CD14-positive monocyte (primary cell): Measurements from ENCODE around the gene MTNR1B. TPM values are rescaled to one million over a fixed set of nuclear protein-coding genes. Genes with fewer than 3 reads are reported as not detected.

ENCODE experiments used
- DNase-seq, 3 donors: peaks; one replicate each; pipeline ENCODE4 v3.0.0-alpha.2; 2011 to 2022
- H2AFZ ChIP-seq: 2 replicates; pipeline ENCODE4 v1.6.0; 2012; ENCODE audit warnings: mild to moderate bottlenecking, low read depth, low read length, inconsistent platforms; ENCODE audit not compliant: insufficient read depth, poor library complexity, severe bottlenecking
- H3K27ac ChIP-seq, 2 donors: 1 replicate in 1 of 2; 2 replicates in 1 of 2; pipeline ENCODE4 v1.5.1; 2012 to 2013; ENCODE audit warnings: low read length in 2 of 2, control low read depth in 1 of 2, inconsistent platforms in 1 of 2, low read depth in 1 of 2, mild to moderate bottlenecking in 1 of 2
- H3K27me3 ChIP-seq, 2 donors: one replicate each; pipeline versions ENCODE4 v1.6.0 to v1.6.1; 2011 to 2013; ENCODE audit warnings: low read length in 2 of 2; ENCODE audit not compliant: control insufficient read depth in 2 of 2, insufficient read depth in 2 of 2
- H3K36me3 ChIP-seq, 2 donors: replicated peaks in 1 of 2; 1 replicate in 1 of 2; 2 replicates in 1 of 2; pipeline versions ENCODE4 v1.5.1 to v1.6.1; 2012 to 2013; ENCODE audit warnings: low read length in 2 of 2, control low read depth in 1 of 2, inconsistent platforms in 1 of 2, mild to moderate bottlenecking in 1 of 2; ENCODE audit not compliant: insufficient read depth in 2 of 2, control insufficient read depth in 1 of 2
- H3K4me1 ChIP-seq, 2 donors: 1 replicate in 1 of 2; 2 replicates in 1 of 2; pipeline versions ENCODE4 v1.5.1 to v1.6.1; 2012 to 2013; ENCODE audit warnings: low read length in 2 of 2, control low read depth in 1 of 2, inconsistent platforms in 1 of 2, mild to moderate bottlenecking in 1 of 2, moderate library complexity in 1 of 2; ENCODE audit not compliant: insufficient read depth in 2 of 2, control insufficient read depth in 1 of 2
- H3K4me2 ChIP-seq: replicated peaks from 2 replicates; pipeline ENCODE3; 2012; ENCODE audit warnings: low read length, moderate library complexity, mild to moderate bottlenecking; ENCODE audit not compliant: poor library complexity, severe bottlenecking; ENCODE audit errors: extremely low read depth
- H3K4me3 ChIP-seq, 3 experiments: fragments of 200-600 bp in 1 of 3; sonication (generic) in 1 of 3; replicated peaks in 1 of 3; 1 replicate in 2 of 3; 2 replicates in 1 of 3; pipeline ENCODE4 v1.5.1; 2011 to 2013; ENCODE audit warnings: low read length in 3 of 3, mild to moderate bottlenecking in 3 of 3, control low read depth in 2 of 3, low read depth in 2 of 3, inconsistent platforms in 1 of 3, moderate library complexity in 1 of 3
- H3K79me2 ChIP-seq: 2 replicates; pipeline ENCODE4 v1.6.0; 2012; ENCODE audit warnings: mild to moderate bottlenecking, control low read depth, inconsistent platforms, low read length, moderate library complexity; ENCODE audit not compliant: insufficient read depth
- H3K9ac ChIP-seq: 2 replicates; pipeline ENCODE4 v1.6.0; 2017; ENCODE audit warnings: low read length, mild to moderate bottlenecking; ENCODE audit not compliant: insufficient read depth, poor library complexity, severe bottlenecking
- H3K9me3 ChIP-seq, 2 donors: replicated peaks in 1 of 2; 1 replicate in 1 of 2; 2 replicates in 1 of 2; pipeline versions ENCODE4 v1.5.1 to v1.6.1; 2012 to 2013; ENCODE audit warnings: low read length in 2 of 2, control low read depth in 1 of 2; ENCODE audit not compliant: control insufficient read depth in 1 of 2, insufficient read depth in 1 of 2
- H4K20me1 ChIP-seq: 2 replicates; pipeline ENCODE4 v1.6.0; 2012; ENCODE audit warnings: mild to moderate bottlenecking, low read length, control low read depth, moderate library complexity; ENCODE audit not compliant: insufficient read depth
- H3K27ac Mint-ChIP-seq, 7 donors: one replicate each; pipeline ENCODE4 v1.8.0; 2020; ENCODE audit warnings: mild to moderate bottlenecking in 7 of 7, mixed read lengths in 7 of 7, moderate library complexity in 6 of 7, inconsistent platforms in 2 of 7
- H3K27me3 Mint-ChIP-seq, 3 donors: one replicate each; pipeline ENCODE4 v1.8.0; 2021 to 2022; ENCODE audit warnings: low read depth in 3 of 3, mild to moderate bottlenecking in 3 of 3, mixed read lengths in 3 of 3, moderate library complexity in 3 of 3, inconsistent platforms in 1 of 3
- H3K36me3 Mint-ChIP-seq, 2 donors: one replicate each; pipeline ENCODE4 v1.8.0; 2020; ENCODE audit warnings: mixed read lengths in 2 of 2, inconsistent platforms in 1 of 2, mild to moderate bottlenecking in 1 of 2
- H3K4me1 Mint-ChIP-seq: one replicate; pipeline ENCODE4 v1.8.0; 2020; ENCODE audit warnings: mild to moderate bottlenecking, mixed read lengths
- H3K4me3 Mint-ChIP-seq, 2 donors: one replicate each; pipeline ENCODE4 v1.8.0; 2020; ENCODE audit warnings: mild to moderate bottlenecking in 2 of 2, mixed read lengths in 2 of 2, moderate library complexity in 1 of 2
- H3K9me3 Mint-ChIP-seq, 7 donors: one replicate each; pipeline ENCODE4 v1.8.0; 2020 to 2022; ENCODE audit warnings: mixed read lengths in 7 of 7, mild to moderate bottlenecking in 6 of 7, moderate library complexity in 6 of 7, inconsistent platforms in 2 of 7
- WGBS: methylation state at CpG from one replicate; pipeline ENCODE4 v1.1.5; 2013; ENCODE audit warnings: missing lambda C conversion rate; ENCODE audit not compliant: insufficient coverage; 5-methylcytosine and 5-hydroxymethylcytosine counted together
- intact Hi-C, 2 donors: fragments of 100-400 bp; cut with micrococcal nuclease; formaldehyde crosslinking; loops; one replicate each; pipeline versions ENCODE4 v1.15.0 to v1.15.1; 2023
- polyA plus RNA-seq, 3 donors: library from polyadenylated mRNA; depleted of rRNA in 1 of 3; unstranded in 2 of 3; stranded (reverse) in 1 of 3; fragments of 300-500 nt in 2 of 3; fragments of >200 nt in 1 of 3; fragmentation: Illumina TruSeq in 2 of 3; gene quantifications; 1 replicate in 2 of 3; 2 replicates in 1 of 3; pipeline ENCODE4 v1.2.3, GENCODE V29; 2012 to 2021
- TF ChIP-seq, protein P1 (sequence below): fragments of 200-600 bp; IDR thresholded peaks from one replicate; pipeline ENCODE4 v1.8.0; 2022; ENCODE audit warnings: antibody characterized with exemption, mild to moderate bottlenecking

Gene MTNR1B
- polyA plus RNA-seq, 3 donors: not detected

- Histone ChIP-seq H3K4me1 (no peaks in the 10 kb centered on the region), H2AFZ (no peak overlapping the region), H3K4me3 (no peak overlapping the region), H3K79me2 (no peaks in the 10 kb centered on the region), H3K27me3 (no peaks in the 10 kb centered on the region), H3K4me2 (no peak overlapping the region), H3K36me3 (no peaks in the 10 kb centered on the region), H4K20me1 (no peaks in the 10 kb centered on the region), H3K9me3 (peaks cover 15 to 19% of the 10 kb centered on the region in 2 donors), H3K27ac (no peak overlapping the region), H3K9ac (no peak overlapping the region)
- no peak for DNase-seq
- Mint-ChIP-seq H3K4me1 (no peaks in the 10 kb centered on the region), H3K4me3 (no peak overlapping the region), H3K27ac (no peak overlapping the region), H3K27me3 (peaks cover 0 to 2% (median 0%) of the 10 kb centered on the region in 3 donors), H3K36me3 (no peaks in the 10 kb centered on the region), H3K9me3 (peaks cover 3 to 27% (median 16%) of the 10 kb centered on the region in 7 donors)
- intact Hi-C loops: no loop called here
- TF ChIP-seq, protein P1, sequence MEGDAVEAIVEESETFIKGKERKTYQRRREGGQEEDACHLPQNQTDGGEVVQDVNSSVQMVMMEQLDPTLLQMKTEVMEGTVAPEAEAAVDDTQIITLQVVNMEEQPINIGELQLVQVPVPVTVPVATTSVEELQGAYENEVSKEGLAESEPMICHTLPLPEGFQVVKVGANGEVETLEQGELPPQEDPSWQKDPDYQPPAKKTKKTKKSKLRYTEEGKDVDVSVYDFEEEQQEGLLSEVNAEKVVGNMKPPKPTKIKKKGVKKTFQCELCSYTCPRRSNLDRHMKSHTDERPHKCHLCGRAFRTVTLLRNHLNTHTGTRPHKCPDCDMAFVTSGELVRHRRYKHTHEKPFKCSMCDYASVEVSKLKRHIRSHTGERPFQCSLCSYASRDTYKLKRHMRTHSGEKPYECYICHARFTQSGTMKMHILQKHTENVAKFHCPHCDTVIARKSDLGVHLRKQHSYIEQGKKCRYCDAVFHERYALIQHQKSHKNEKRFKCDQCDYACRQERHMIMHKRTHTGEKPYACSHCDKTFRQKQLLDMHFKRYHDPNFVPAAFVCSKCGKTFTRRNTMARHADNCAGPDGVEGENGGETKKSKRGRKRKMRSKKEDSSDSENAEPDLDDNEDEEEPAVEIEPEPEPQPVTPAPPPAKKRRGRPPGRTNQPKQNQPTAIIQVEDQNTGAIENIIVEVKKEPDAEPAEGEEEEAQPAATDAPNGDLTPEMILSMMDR: no peak
- WGBS: no CpG with 5 or more reads among the region's 1 CpG
These were observed 46.7 kb upstream of the MTNR1B start for GRCh38 chr11:92922731-92923130.

- Histone ChIP-seq H4K20me1 (no peaks in the 10 kb centered on the region), H3K79me2 (no peaks in the 10 kb centered on the region), H3K4me1 (no peaks in the 10 kb centered on the region), H3K36me3 (no peaks in the 10 kb centered on the region), H3K4me2 (no peak overlapping the region), H3K4me3 (no peak overlapping the region), H3K27ac (no peak overlapping the region), H3K27me3 (no peaks in the 10 kb centered on the region), H3K9ac (no peak overlapping the region), H3K9me3 (peaks cover 15 to 22% of the 10 kb centered on the region in 2 donors), H2AFZ (no peak overlapping the region)
- H3K9me3 Mint-ChIP-seq: peaks cover 3 to 24% (median 18%) of the 10 kb centered on the region in 7 donors
- H3K4me3 Mint-ChIP-seq: no peak overlapping the region
- H3K36me3 Mint-ChIP-seq: no peaks in the 10 kb centered on the region
- WGBS: no CpG with 5 or more reads among the region's 3 CpGs
- no peak for DNase-seq
- no peak overlapping the region for H3K27ac Mint-ChIP-seq
- TF ChIP-seq, protein P1: no peak
- intact Hi-C loops: no loop called here
- H3K27me3 Mint-ChIP-seq: peaks cover 0 to 2% (median 0%) of the 10 kb centered on the region in 3 donors
- no peaks in the 10 kb centered on the region for H3K4me1 Mint-ChIP-seq
These were observed 40.2 kb upstream of the MTNR1B start for GRCh38 chr11:92929246-92929645.
